ENCODE results near the gene GCNA. TPM values are rescaled to one million over a fixed set of nuclear protein-coding genes. Genes with fewer than 3 reads are reported as not detected.

The GCNA gene
- total and polyA plus RNA-seq, 2 donors (not counting 1 experiment from before 2014, with no cell fraction given): 0.74 to 2.3 TPM

DNA sequence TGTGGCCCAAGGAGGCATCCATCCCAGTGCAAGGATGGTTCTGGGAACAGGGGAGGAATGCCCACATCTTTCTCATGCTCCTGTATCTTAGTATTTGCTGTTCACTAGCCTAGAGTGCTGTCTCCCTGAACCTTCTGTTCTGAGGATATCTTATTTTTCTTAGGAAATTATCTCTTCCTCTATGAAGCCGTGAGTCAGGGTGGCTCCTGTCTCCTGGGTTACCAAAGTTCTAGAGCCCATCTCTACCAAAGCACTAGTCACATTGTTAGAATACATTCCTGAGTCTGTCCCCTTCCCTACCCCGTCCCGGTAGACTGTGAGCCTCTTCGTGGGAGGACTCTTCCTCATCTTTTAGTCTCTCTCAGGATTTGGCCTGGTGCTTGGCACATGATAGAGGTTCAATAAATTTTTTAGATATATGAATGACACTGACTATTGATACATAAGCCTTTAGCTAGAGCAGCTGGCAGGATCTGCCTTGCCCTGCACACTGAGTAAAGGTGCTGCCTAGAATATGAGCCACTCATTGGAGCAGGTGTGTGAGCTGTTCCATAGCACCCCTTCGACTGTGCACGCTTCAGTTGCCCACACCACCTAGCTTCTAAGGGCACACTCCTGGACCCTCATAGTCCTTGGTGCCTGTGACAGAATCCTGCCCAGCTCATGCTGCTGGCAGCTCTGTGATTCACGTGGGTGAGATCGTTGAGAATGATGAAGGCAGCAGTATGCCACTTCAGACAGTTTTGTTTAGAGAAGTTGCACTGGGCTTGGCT is 26.7 kb downstream of the GCNA start:
- no peak overlapping the region for H3K4me2 ChIP-seq (ENCODE audit: extremely low read depth, insufficient read depth, low read length)

DNA sequence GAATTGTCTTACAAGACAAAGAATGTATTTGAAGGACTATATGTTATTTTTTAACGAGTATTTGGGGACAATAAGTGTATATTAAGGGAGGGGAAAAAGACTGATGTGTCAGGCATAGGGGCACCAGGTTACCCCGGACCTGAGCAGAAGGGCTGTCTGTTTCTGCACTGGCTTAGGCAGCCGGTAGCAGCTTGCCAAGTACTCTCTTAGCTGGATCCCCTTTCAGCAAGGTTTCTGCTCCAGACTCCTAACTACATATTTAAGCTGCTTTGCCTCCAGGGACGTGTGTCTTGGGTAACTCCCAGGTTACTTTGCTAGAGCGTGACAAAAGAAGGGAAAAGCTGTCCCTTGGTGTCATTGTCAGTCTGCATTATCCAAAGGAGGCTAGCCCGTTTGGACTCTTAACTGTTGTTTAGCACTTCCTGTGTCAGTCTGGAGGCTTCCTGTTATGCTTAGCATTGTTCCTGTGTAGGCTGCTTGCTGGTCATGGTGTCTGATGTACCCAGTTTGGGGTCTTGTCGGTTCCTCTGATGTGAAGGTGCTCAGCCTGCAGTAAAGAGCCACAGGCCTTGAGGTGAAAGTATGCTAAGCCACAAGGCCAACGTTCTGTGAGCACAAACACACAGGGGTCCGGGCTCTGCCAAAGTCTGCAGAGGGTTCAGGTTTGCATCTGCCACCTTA is 28.4 kb downstream of the GCNA start:
- no peaks in the 10 kb centered on the region for H3K79me2 ChIP-seq (ENCODE audit: control insufficient read depth, insufficient read depth, low read length)
- DNase-seq (ENCODE audit: low read depth in 2 of 2): no peak
- peaks cover 4% of the 10 kb centered on the region for H3K36me3 ChIP-seq (ENCODE audit: control insufficient read depth, insufficient read depth, low read length)
- H3K4me1 ChIP-seq (ENCODE audit: control insufficient read depth, extremely low read depth, insufficient read depth, low read length): no peaks in the 10 kb centered on the region
- H3K4me2 ChIP-seq (ENCODE audit: extremely low read depth, insufficient read depth, low read length): no peak overlapping the region
- H3K9ac ChIP-seq (ENCODE audit: insufficient read depth, low read length): no peak overlapping the region
- no peaks in the 10 kb centered on the region for H3K9me3 ChIP-seq (ENCODE audit: control insufficient read depth, insufficient read depth, low read depth, low read length)
- no peak overlapping the region for H3K27ac ChIP-seq (ENCODE audit: insufficient read depth, low read length)
- H4K20me1 ChIP-seq (ENCODE audit: control insufficient read depth, extremely low read depth, insufficient read depth, low read length): no peaks in the 10 kb centered on the region
- no peak overlapping the region for H2AFZ ChIP-seq (ENCODE audit: low read length)
- no peak for TF ChIP-seq EZH2 (IDR thresholded peaks at IDR 0.05; ENCODE audit: low read length, missing control alignments)
- H3K27me3 ChIP-seq (ENCODE audit: control insufficient read depth, insufficient read depth, low read length): no peaks in the 10 kb centered on the region
- H3K4me3 ChIP-seq (replicated peaks in 1 of 4; ENCODE audit: control extremely low read depth in 1 of 4, insufficient read depth in 1 of 4, low read depth in 3 of 4, low read length in 4 of 4): no peak overlapping the region

More for the DNA sequence above, 26.7 kb downstream of the GCNA start:
- no peaks in the 10 kb centered on the region for H4K20me1 ChIP-seq (ENCODE audit: control insufficient read depth, extremely low read depth, insufficient read depth, low read length)
- no peak overlapping the region for H2AFZ ChIP-seq (ENCODE audit: low read length)
- no peaks in the 10 kb centered on the region for H3K4me1 ChIP-seq (ENCODE audit: control insufficient read depth, extremely low read depth, insufficient read depth, low read length)
- no peak overlapping the region for H3K27ac ChIP-seq (ENCODE audit: insufficient read depth, low read length)
- TF ChIP-seq EZH2 (IDR thresholded peaks at IDR 0.05; ENCODE audit: low read length, missing control alignments): no peak
- TF ChIP-seq, protein P1, sequence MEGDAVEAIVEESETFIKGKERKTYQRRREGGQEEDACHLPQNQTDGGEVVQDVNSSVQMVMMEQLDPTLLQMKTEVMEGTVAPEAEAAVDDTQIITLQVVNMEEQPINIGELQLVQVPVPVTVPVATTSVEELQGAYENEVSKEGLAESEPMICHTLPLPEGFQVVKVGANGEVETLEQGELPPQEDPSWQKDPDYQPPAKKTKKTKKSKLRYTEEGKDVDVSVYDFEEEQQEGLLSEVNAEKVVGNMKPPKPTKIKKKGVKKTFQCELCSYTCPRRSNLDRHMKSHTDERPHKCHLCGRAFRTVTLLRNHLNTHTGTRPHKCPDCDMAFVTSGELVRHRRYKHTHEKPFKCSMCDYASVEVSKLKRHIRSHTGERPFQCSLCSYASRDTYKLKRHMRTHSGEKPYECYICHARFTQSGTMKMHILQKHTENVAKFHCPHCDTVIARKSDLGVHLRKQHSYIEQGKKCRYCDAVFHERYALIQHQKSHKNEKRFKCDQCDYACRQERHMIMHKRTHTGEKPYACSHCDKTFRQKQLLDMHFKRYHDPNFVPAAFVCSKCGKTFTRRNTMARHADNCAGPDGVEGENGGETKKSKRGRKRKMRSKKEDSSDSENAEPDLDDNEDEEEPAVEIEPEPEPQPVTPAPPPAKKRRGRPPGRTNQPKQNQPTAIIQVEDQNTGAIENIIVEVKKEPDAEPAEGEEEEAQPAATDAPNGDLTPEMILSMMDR (conservative IDR thresholded peaks at IDR 0.05 in 1 of 2, IDR thresholded peaks at IDR 0.05 in 1 of 2; ENCODE audit: low read depth in 1 of 2, low read length in 2 of 2): no peak
- no peaks in the 10 kb centered on the region for H3K9me3 ChIP-seq (ENCODE audit: control insufficient read depth, insufficient read depth, low read depth, low read length)
- no peak overlapping the region for H3K9ac ChIP-seq (ENCODE audit: insufficient read depth, low read length)
- DNase-seq (ENCODE audit: low read depth in 2 of 2): no peak
- no peaks in the 10 kb centered on the region for H3K79me2 ChIP-seq (ENCODE audit: control insufficient read depth, insufficient read depth, low read length)
- H3K4me3 ChIP-seq (replicated peaks in 1 of 4; ENCODE audit: control extremely low read depth in 1 of 4, insufficient read depth in 1 of 4, low read depth in 3 of 4, low read length in 4 of 4): no peak overlapping the region
- H3K36me3 ChIP-seq (ENCODE audit: control insufficient read depth, insufficient read depth, low read length): peaks cover 4% of the 10 kb centered on the region
- no peaks in the 10 kb centered on the region for H3K27me3 ChIP-seq (ENCODE audit: control insufficient read depth, insufficient read depth, low read length)

DNA sequence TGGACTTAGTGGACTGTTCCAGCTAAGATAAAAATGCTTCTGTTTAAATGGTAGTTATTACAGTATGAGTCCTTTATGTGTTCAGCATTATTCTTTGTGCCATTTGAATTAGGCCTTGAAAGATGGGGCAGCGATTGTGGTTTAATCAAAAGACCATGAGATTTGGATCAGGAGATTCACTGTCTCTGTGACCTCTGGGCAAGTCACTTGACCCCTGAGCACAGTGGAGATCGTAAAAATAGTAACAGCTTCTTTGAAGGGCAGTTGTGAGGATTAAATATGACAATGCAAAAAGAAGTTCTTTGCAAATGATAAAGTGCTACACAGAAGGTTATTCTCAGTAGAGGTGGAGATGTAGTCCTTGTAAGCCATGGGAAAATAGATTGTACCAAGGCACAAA is 29.3 kb downstream of the GCNA start:
- no peaks in the 10 kb centered on the region for H3K9me3 ChIP-seq (ENCODE audit: control insufficient read depth, insufficient read depth, low read depth, low read length)
- H3K27ac ChIP-seq (ENCODE audit: insufficient read depth, low read length): no peak overlapping the region
- no peak overlapping the region for H3K4me2 ChIP-seq (ENCODE audit: extremely low read depth, insufficient read depth, low read length)
- no peak overlapping the region for H2AFZ ChIP-seq (ENCODE audit: low read length)
- H3K27me3 ChIP-seq (ENCODE audit: control insufficient read depth, insufficient read depth, low read length): no peaks in the 10 kb centered on the region
- peaks cover 4% of the 10 kb centered on the region for H3K36me3 ChIP-seq (ENCODE audit: control insufficient read depth, insufficient read depth, low read length)
- H3K9ac ChIP-seq (ENCODE audit: insufficient read depth, low read length): no peak overlapping the region
- no peaks in the 10 kb centered on the region for H4K20me1 ChIP-seq (ENCODE audit: control insufficient read depth, extremely low read depth, insufficient read depth, low read length)
- no peak overlapping the region for H3K4me3 ChIP-seq (replicated peaks in 1 of 4; ENCODE audit: control extremely low read depth in 1 of 4, insufficient read depth in 1 of 4, low read depth in 3 of 4, low read length in 4 of 4)
- TF ChIP-seq EZH2 (IDR thresholded peaks at IDR 0.05; ENCODE audit: low read length, missing control alignments): no peak
- TF ChIP-seq, protein P1 (conservative IDR thresholded peaks at IDR 0.05 in 1 of 2, IDR thresholded peaks at IDR 0.05 in 1 of 2; ENCODE audit: low read depth in 1 of 2, low read length in 2 of 2): no peak
- H3K79me2 ChIP-seq (ENCODE audit: control insufficient read depth, insufficient read depth, low read length): no peaks in the 10 kb centered on the region
- no peak for DNase-seq (ENCODE audit: low read depth in 2 of 2)
- no peaks in the 10 kb centered on the region for H3K4me1 ChIP-seq (ENCODE audit: control insufficient read depth, extremely low read depth, insufficient read depth, low read length)
